NT2/D1 (cell line): Measurements from ENCODE around the gene SEMA3C.

ENCODE experiments used
- DNase-seq: peaks from one replicate; pipeline ENCODE4 v3.0.0-alpha.2; 2011; ENCODE audit warnings: low read depth, low spot score
- H3K27me3 ChIP-seq: 2 replicates; pipeline ENCODE4 v1.6.0; 2011; ENCODE audit warnings: mild to moderate bottlenecking; ENCODE audit not compliant: insufficient read length, insufficient read depth
- H3K36me3 ChIP-seq: 2 replicates; pipeline ENCODE4 v1.6.1; 2011; ENCODE audit warnings: mild to moderate bottlenecking, low read length, mixed read lengths; ENCODE audit not compliant: insufficient read depth, insufficient read length
- H3K4me1 ChIP-seq: 2 replicates; pipeline ENCODE4 v1.5.1; 2011; ENCODE audit not compliant: insufficient read depth, insufficient read length
- H3K4me3 ChIP-seq: 2 replicates; pipeline ENCODE4 v1.5.1; 2011; ENCODE audit warnings: low read depth; ENCODE audit not compliant: insufficient read length
- H3K9ac ChIP-seq: 2 replicates; pipeline ENCODE4 v1.6.0; 2011; ENCODE audit warnings: low read depth; ENCODE audit not compliant: insufficient read length
- H3K9me3 ChIP-seq: 2 replicates; pipeline ENCODE4 v1.5.1; 2011; ENCODE audit warnings: mild to moderate bottlenecking, low read length; ENCODE audit not compliant: insufficient read depth
- SUZ12 ChIP-seq: IDR thresholded peaks from 2 replicates; pipeline ENCODE4 v1.6.1; 2011; ENCODE audit not compliant: insufficient read length, insufficient read depth; ENCODE audit errors: extremely low read depth
- YY1 ChIP-seq: IDR thresholded peaks from 2 replicates; pipeline ENCODE4 v1.6.1; 2011; ENCODE audit not compliant: insufficient read length, insufficient read depth
- ZNF274 ChIP-seq: IDR thresholded peaks from 2 replicates; pipeline ENCODE4 v1.6.1; 2011; ENCODE audit warnings: mild to moderate bottlenecking, low read depth, low read length

The SEMA3C gene

GRCh38 chr7:80816806-80817205 lies 102.0 kb downstream of the SEMA3C start:
- no peak overlapping the region for H3K9ac ChIP-seq
- no peak for DNase-seq
- H3K27me3 ChIP-seq = no peaks in the 10 kb centered on the region
- H3K9me3 ChIP-seq = no peaks in the 10 kb centered on the region
- H3K4me3 ChIP-seq = no peak overlapping the region
- no peaks in the 10 kb centered on the region for H3K4me1 ChIP-seq
- TF ChIP-seq YY1 (no peak), SUZ12 (no peak), ZNF274 (no peak)
- no peaks in the 10 kb centered on the region for H3K36me3 ChIP-seq

- Histone ChIP-seq H3K4me3 (no peak overlapping the region), H3K4me1 (no peaks in the 10 kb centered on the region), H3K9me3 (no peaks in the 10 kb centered on the region), H3K27me3 (no peaks in the 10 kb centered on the region), H3K9ac (no peak overlapping the region), H3K36me3 (no peaks in the 10 kb centered on the region)
- no peak for TF ChIP-seq YY1
- no peak for TF ChIP-seq ZNF274
- TF ChIP-seq SUZ12 = no peak
- DNase-seq = no peak
Measured at GRCh38 chr7:80815733-80816132, 103.1 kb downstream of the SEMA3C start.

GRCh38 chr7:80809545-80809944 lies 109.3 kb downstream of the SEMA3C start:
- Histone ChIP-seq H3K9me3 (no peaks in the 10 kb centered on the region), H3K4me1 (no peaks in the 10 kb centered on the region), H3K4me3 (no peak overlapping the region), H3K9ac (no peak overlapping the region), H3K27me3 (no peaks in the 10 kb centered on the region), H3K36me3 (no peaks in the 10 kb centered on the region)
- no peak for TF ChIP-seq YY1
- TF ChIP-seq ZNF274 = no peak
- no peak for TF ChIP-seq SUZ12
- DNase-seq = no peak

- H3K9ac ChIP-seq = no peak overlapping the region
- H3K27me3 ChIP-seq = no peaks in the 10 kb centered on the region
- no peaks in the 10 kb centered on the region for H3K4me1 ChIP-seq
- no peaks in the 10 kb centered on the region for H3K9me3 ChIP-seq
- H3K36me3 ChIP-seq = no peaks in the 10 kb centered on the region
- TF ChIP-seq YY1 (no peak), SUZ12 (no peak), ZNF274 (no peak)
- H3K4me3 ChIP-seq = no peak overlapping the region
- no peak for DNase-seq
Measured at GRCh38 chr7:80807166-80807900, 111.5 kb downstream of the SEMA3C start.

- no peaks in the 10 kb centered on the region for H3K36me3 ChIP-seq
- DNase-seq = no peak
- no peak overlapping the region for H3K4me3 ChIP-seq
- TF ChIP-seq SUZ12 (no peak), ZNF274 (no peak), YY1 (no peak)
- H3K27me3 ChIP-seq = no peaks in the 10 kb centered on the region
- no peak overlapping the region for H3K9ac ChIP-seq
- H3K9me3 ChIP-seq = no peaks in the 10 kb centered on the region
- no peaks in the 10 kb centered on the region for H3K4me1 ChIP-seq
Measured at GRCh38 chr7:80806663-80807062, 112.2 kb downstream of the SEMA3C start.

GRCh38 chr7:80804589-80804988 lies 114.3 kb downstream of the SEMA3C start:
- H3K36me3 ChIP-seq = no peaks in the 10 kb centered on the region
- no peak overlapping the region for H3K4me3 ChIP-seq
- no peak for DNase-seq
- H3K27me3 ChIP-seq = no peaks in the 10 kb centered on the region
- H3K4me1 ChIP-seq = no peaks in the 10 kb centered on the region
- no peaks in the 10 kb centered on the region for H3K9me3 ChIP-seq
- no peak overlapping the region for H3K9ac ChIP-seq
- TF ChIP-seq SUZ12 (no peak), YY1 (no peak), ZNF274 (no peak)

GRCh38 chr7:80802527-80802926 lies 116.3 kb downstream of the SEMA3C start:
- Histone ChIP-seq H3K27me3 (no peaks in the 10 kb centered on the region), H3K9me3 (no peaks in the 10 kb centered on the region), H3K4me1 (no peaks in the 10 kb centered on the region), H3K9ac (no peak overlapping the region), H3K36me3 (no peaks in the 10 kb centered on the region), H3K4me3 (no peak overlapping the region)
- TF ChIP-seq ZNF274 (no peak), YY1 (no peak), SUZ12 (no peak)
- DNase-seq = no peak
